ENCODE results near the gene HOTAIR. TPM values are rescaled to one million over a fixed set of nuclear protein-coding genes. Genes with fewer than 3 reads are reported as not detected.

The HOTAIR gene
- total RNA-seq, 1 experiment from 2014 or later = not detected

- no peaks in the 10 kb centered on the region for H3K9me3 Mint-ChIP-seq
- ATAC-seq = no peak
- CTCF ChIA-PET = interaction anchor here (0.5 to 2.3 kb wide), 4 partner anchors 12 to 291 kb away, joined by 3 to 5 read pairs (median 3); partner anchors contain the start of gene HOXC5
These were observed 6.3 kb downstream of the HOTAIR start for GRCh38 chr12:53968214-53969127.

GRCh38 chr12:53967421-53967925, 7.3 kb downstream of the HOTAIR start:
- DNase-seq (ENCODE audit: low spot score) = no peak
- H3K27ac Mint-ChIP-seq = no peak overlapping the region
- H3K4me1 Mint-ChIP-seq = peaks cover 18% of the 10 kb centered on the region
- ChIA-PET POLR2A (no interaction called here), CTCF (interaction anchor here (0.9 kb wide), 1 partner anchor 168 kb away, joined by 3 read pairs; no protein-coding TSS in a partner anchor)
- H3K4me3 Mint-ChIP-seq = no peak overlapping the region
- H3K36me3 Mint-ChIP-seq = no peaks in the 10 kb centered on the region
- no peak for ATAC-seq
- H3K27me3 Mint-ChIP-seq (ENCODE audit: low read depth) = peaks cover 100% of the 10 kb centered on the region
- no peaks in the 10 kb centered on the region for H3K9me3 Mint-ChIP-seq
- TF ChIP-seq ZNF416 (CRISPR knock-in tag; IDR thresholded peaks at IDR 0.05) = no peak
- no peak for TF ChIP-seq TCF7 (CRISPR knock-in tag; IDR thresholded peaks at IDR 0.05; ENCODE audit: low read depth)
- TF ChIP-seq CREM (CRISPR knock-in tag; IDR thresholded peaks at IDR 0.05) = no peak
- no peak for TF ChIP-seq FOXJ3 (CRISPR knock-in tag; IDR thresholded peaks at IDR 0.05; ENCODE audit: borderline replicate concordance)
- no peak for TF ChIP-seq IRF1 (CRISPR knock-in tag; IDR thresholded peaks at IDR 0.05)
- no peak for TF ChIP-seq KAT7 (CRISPR knock-in tag; IDR thresholded peaks at IDR 0.05; ENCODE audit: borderline replicate concordance)
- TF ChIP-seq JUN (CRISPR knock-in tag; IDR thresholded peaks at IDR 0.05) = no peak
- no peak for TF ChIP-seq TP53 (CRISPR knock-in tag; IDR thresholded peaks at IDR 0.05)
- TF ChIP-seq ZNF532 (CRISPR knock-in tag; IDR thresholded peaks at IDR 0.05; ENCODE audit: borderline replicate concordance) = no peak

More at GRCh38 chr12:53968214-53969127, 6.3 kb downstream of the HOTAIR start:
- Mint-ChIP-seq H3K4me3 (no peak overlapping the region), H3K36me3 (no peaks in the 10 kb centered on the region), H3K4me1 (peaks cover 23% of the 10 kb centered on the region), H3K27ac (no peak overlapping the region), H3K27me3 (ENCODE audit: low read depth) (peaks cover 100% of the 10 kb centered on the region)
- DNase-seq (ENCODE audit: low spot score) = no peak
- TF ChIP-seq CDX4 (CRISPR knock-in tag; IDR thresholded peaks at IDR 0.05; ENCODE audit: borderline replicate concordance) (no peak), ZNF121 (CRISPR knock-in tag; IDR thresholded peaks at IDR 0.05) (no peak), ZMAT4 (CRISPR knock-in tag; IDR thresholded peaks at IDR 0.05) (no peak), ZNF396 (CRISPR knock-in tag; IDR thresholded peaks at IDR 0.05; ENCODE audit: borderline replicate concordance) (no peak), SMAD3 (CRISPR knock-in tag; IDR thresholded peaks at IDR 0.05; ENCODE audit: borderline replicate concordance) (no peak), NR3C1 (CRISPR knock-in tag; conservative IDR thresholded peaks at IDR 0.05; ENCODE audit: low read depth) (no peak), CREM (CRISPR knock-in tag; IDR thresholded peaks at IDR 0.05) (no peak), ZNF416 (CRISPR knock-in tag; IDR thresholded peaks at IDR 0.05) (no peak), ZBTB21 (CRISPR knock-in tag; IDR thresholded peaks at IDR 0.05; ENCODE audit: borderline replicate concordance) (no peak), HMGXB4 (CRISPR knock-in tag; IDR thresholded peaks at IDR 0.05) (no peak), JAZF1 (CRISPR knock-in tag; IDR thresholded peaks at IDR 0.05) (no peak), STAT6 (CRISPR knock-in tag; conservative IDR thresholded peaks at IDR 0.05; ENCODE audit: low read depth) (no peak), NFATC4 (CRISPR knock-in tag; IDR thresholded peaks at IDR 0.05) (no peak), ETV6 (CRISPR knock-in tag; IDR thresholded peaks at IDR 0.05) (no peak)
- POLR2A ChIA-PET = interaction anchor here (0.7 kb wide), 1 partner anchor 165 kb away, joined by 3 read pairs; no protein-coding TSS in a partner anchor

Data from WTC11 (cell line).